Measurements from ENCODE around the gene SLC39A5. TPM values are rescaled to one million over a fixed set of nuclear protein-coding genes. Genes with fewer than 3 reads are reported as not detected.
A peak's percentile ranks its signal among the peaks of the same experiment; 100 is the strongest.
"Not testable (repeated sequence)": the region's sequence is repeated elsewhere in the genome, so short reads cannot be mapped to it uniquely, and the experiment has no call there.

The SLC39A5 gene
- total and polyA plus RNA-seq, 2 experiments from 2014 or later: 167 to 179 TPM

DNA sequence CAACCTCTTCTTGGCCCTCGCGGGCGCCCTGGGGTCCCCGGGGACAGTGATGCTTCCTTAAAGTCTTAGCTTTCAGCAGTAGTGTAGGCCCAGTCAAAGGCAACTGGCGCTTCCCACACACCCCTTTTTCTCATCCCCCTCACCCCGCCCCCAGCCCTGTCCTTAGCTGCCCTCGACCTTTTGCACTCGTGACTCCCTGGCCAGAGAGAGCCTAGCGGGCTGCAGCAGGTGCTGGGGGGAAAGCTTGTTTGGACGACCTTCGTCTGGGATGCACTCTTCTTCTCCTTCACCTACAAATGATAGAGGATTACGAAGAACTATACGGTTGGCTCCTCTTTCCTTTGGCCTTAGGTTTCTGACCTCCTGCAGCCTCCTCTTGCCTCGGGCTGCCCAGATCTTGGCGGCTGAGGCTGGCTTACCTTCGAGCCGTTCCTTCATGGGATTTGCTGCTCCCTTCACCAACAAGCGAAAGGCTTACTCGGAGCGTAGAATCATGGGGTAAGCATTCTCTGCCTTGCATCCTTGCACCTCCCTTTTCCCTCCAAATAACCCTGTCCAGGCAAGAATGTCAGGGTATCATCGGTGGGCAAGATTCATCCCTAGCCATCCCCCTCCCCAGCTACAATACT is 37.7 kb downstream of the SLC39A5 start:
- peaks cover 5% of the 10 kb centered on the region for H3K4me1 ChIP-seq (ENCODE audit: insufficient read depth)
- H4K20me1 ChIP-seq (ENCODE audit: insufficient read depth, poor library complexity, severe bottlenecking): no peaks in the 10 kb centered on the region
- H3K9me2 ChIP-seq (replicated peaks; ENCODE audit: insufficient read depth): no peaks in the 10 kb centered on the region
- 27% methylated on average over 18 of the region's 21 CpGs for WGBS (ENCODE audit: low lambda C conversion rate, missing lambda C conversion rate)
- peak; percentile 37 for DNase-seq (ENCODE audit: low spot score)
- H3K36me3 ChIP-seq (replicated peaks; ENCODE audit: insufficient read depth, low read depth): no peaks in the 10 kb centered on the region
- H3K27ac ChIP-seq: peak overlapping the region; percentile 99
- H3K9me3 ChIP-seq (ENCODE audit: low read depth): no peaks in the 10 kb centered on the region
- no peaks in the 10 kb centered on the region for H3K27me3 ChIP-seq
- H2AFZ ChIP-seq: peak overlapping the region; percentile 98
- peak overlapping the region; percentile 91 for H3K4me2 ChIP-seq
- TF ChIP-seq, protein P1, sequence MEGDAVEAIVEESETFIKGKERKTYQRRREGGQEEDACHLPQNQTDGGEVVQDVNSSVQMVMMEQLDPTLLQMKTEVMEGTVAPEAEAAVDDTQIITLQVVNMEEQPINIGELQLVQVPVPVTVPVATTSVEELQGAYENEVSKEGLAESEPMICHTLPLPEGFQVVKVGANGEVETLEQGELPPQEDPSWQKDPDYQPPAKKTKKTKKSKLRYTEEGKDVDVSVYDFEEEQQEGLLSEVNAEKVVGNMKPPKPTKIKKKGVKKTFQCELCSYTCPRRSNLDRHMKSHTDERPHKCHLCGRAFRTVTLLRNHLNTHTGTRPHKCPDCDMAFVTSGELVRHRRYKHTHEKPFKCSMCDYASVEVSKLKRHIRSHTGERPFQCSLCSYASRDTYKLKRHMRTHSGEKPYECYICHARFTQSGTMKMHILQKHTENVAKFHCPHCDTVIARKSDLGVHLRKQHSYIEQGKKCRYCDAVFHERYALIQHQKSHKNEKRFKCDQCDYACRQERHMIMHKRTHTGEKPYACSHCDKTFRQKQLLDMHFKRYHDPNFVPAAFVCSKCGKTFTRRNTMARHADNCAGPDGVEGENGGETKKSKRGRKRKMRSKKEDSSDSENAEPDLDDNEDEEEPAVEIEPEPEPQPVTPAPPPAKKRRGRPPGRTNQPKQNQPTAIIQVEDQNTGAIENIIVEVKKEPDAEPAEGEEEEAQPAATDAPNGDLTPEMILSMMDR (IDR thresholded peaks at IDR 0.05; ENCODE audit: poor library complexity): no peak
- TF ChIP-seq EZH2 (IDR thresholded peaks at IDR 0.05; ENCODE audit: borderline replicate concordance) (no peak), EZH2phosphoT487 (IDR thresholded peaks at IDR 0.05; ENCODE audit: low read depth, severe bottlenecking, unreplicated experiment) (no peak)
- H3K4me3 ChIP-seq: peak overlapping the region; percentile 94
- H3K79me2 ChIP-seq: no peaks in the 10 kb centered on the region

DNA sequence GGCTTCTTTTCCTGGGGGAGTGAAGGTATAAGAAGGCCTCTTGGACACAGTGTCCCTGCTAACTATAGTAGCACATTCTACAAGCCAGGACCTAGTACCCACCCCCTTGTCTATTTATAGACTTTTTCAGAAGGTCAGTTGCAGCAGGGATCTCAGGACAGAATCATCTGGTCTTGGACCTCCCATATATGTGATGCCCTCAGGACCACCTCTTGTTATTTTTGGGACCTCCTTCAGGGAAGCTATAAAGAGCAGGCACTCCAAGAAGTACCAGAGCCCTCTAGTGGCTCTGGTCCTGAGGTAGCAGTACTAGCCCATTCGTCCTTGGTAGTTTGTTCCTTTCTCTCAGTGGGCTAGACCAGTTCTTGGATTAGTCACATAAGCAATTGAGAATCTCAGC is 41.2 kb downstream of the SLC39A5 start:
- H3K4me2 ChIP-seq: no peak overlapping the region
- H3K36me3 ChIP-seq (replicated peaks; ENCODE audit: insufficient read depth, low read depth): peaks cover 3% of the 10 kb centered on the region
- no peaks in the 10 kb centered on the region for H3K9me3 ChIP-seq (ENCODE audit: low read depth)
- H4K20me1 ChIP-seq (ENCODE audit: insufficient read depth, poor library complexity, severe bottlenecking): no peaks in the 10 kb centered on the region
- H3K79me2 ChIP-seq: no peaks in the 10 kb centered on the region
- H3K9me2 ChIP-seq (replicated peaks; ENCODE audit: insufficient read depth): no peaks in the 10 kb centered on the region
- H3K4me1 ChIP-seq (ENCODE audit: insufficient read depth): peaks cover 4% of the 10 kb centered on the region
- TF ChIP-seq EZH2phosphoT487 (IDR thresholded peaks at IDR 0.05; ENCODE audit: low read depth, severe bottlenecking, unreplicated experiment): no peak
- TF ChIP-seq, protein P1 (IDR thresholded peaks at IDR 0.05; ENCODE audit: poor library complexity): peak; percentile 46
- TF ChIP-seq EZH2 (IDR thresholded peaks at IDR 0.05; ENCODE audit: borderline replicate concordance): no peak
- no peak overlapping the region for H3K27ac ChIP-seq
- DNase-seq (ENCODE audit: low spot score): peak; percentile 34
- 42% methylated on average over 1 of the region's 1 CpG for WGBS (ENCODE audit: low lambda C conversion rate, missing lambda C conversion rate)
- no peaks in the 10 kb centered on the region for H3K27me3 ChIP-seq
- no peak overlapping the region for H2AFZ ChIP-seq
- no peak overlapping the region for H3K4me3 ChIP-seq

DNA sequence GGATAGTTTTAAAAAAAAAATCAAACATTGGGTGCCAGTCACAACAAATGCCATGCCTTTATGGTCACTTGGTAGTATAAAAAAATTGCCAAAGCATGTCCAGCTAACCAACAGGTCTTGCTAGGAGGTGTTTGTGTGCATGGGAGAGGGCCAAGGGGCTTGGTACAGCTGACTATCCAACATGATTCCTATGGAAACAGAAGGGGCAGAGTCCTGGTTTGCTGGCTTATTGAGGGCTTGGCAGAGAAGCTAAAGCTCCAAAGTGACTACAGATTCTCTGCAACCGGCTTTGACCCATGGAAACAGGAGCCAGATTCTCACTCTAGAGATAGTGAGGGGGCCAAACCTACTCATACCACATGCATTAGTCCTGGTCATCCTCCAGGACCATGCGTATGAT is 42.6 kb downstream of the SLC39A5 start:
- H3K9me2 ChIP-seq (replicated peaks; ENCODE audit: insufficient read depth); H2AFZ ChIP-seq; H3K4me2 ChIP-seq; H3K9me3 ChIP-seq (ENCODE audit: low read depth); H3K27ac ChIP-seq; H3K36me3 ChIP-seq (replicated peaks; ENCODE audit: insufficient read depth, low read depth); H3K4me1 ChIP-seq (ENCODE audit: insufficient read depth); DNase-seq (ENCODE audit: low spot score); H4K20me1 ChIP-seq (ENCODE audit: insufficient read depth, poor library complexity, severe bottlenecking); H3K27me3 ChIP-seq; H3K4me3 ChIP-seq; H3K79me2 ChIP-seq: not testable (repeated sequence)
- 96% methylated on average over 2 of the region's 2 CpGs for WGBS (ENCODE audit: low lambda C conversion rate, missing lambda C conversion rate)

DNA sequence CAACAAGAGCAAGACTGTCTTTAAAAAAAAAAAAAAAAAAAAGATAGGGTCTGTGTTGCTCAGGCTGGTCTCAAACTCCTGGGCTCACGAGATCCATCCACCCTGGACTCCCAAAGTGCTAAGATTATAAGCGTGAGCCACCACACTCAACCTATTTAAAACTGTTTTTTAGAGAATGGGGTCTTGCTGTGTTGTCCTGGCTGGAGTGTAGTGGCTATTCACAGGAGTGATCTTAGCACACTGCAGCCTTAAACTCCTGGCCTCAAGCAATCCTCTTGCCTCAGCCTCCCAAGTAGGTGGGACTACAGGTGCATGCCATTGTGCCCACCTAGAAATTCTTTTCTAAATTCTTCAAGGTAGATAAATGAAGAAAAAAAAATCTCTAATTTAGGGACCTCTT is 44.4 kb downstream of the SLC39A5 start:
- Histone ChIP-seq H3K4me2 (no peak overlapping the region), H2AFZ (no peak overlapping the region), H3K4me1 (ENCODE audit: insufficient read depth) (no peaks in the 10 kb centered on the region), H3K27ac (no peak overlapping the region), H3K4me3 (no peak overlapping the region), H3K9me2 (replicated peaks; ENCODE audit: insufficient read depth) (no peaks in the 10 kb centered on the region), H3K27me3 (no peaks in the 10 kb centered on the region), H3K36me3 (replicated peaks; ENCODE audit: insufficient read depth, low read depth) (peaks cover 3% of the 10 kb centered on the region), H3K9me3 (ENCODE audit: low read depth) (no peaks in the 10 kb centered on the region), H4K20me1 (ENCODE audit: insufficient read depth, poor library complexity, severe bottlenecking) (no peaks in the 10 kb centered on the region), H3K79me2 (no peaks in the 10 kb centered on the region)
- WGBS (ENCODE audit: low lambda C conversion rate, missing lambda C conversion rate): 98% methylated on average over 2 of the region's 2 CpGs
- TF ChIP-seq EZH2 (IDR thresholded peaks at IDR 0.05; ENCODE audit: borderline replicate concordance) (no peak), EZH2phosphoT487 (IDR thresholded peaks at IDR 0.05; ENCODE audit: low read depth, severe bottlenecking, unreplicated experiment) (no peak)
- TF ChIP-seq, protein P1 (IDR thresholded peaks at IDR 0.05; ENCODE audit: poor library complexity): no peak
- no peak for DNase-seq (ENCODE audit: low spot score)
